Right lobe of liver (tissue), 4 donors: ENCODE data around the gene FAM72B.
"Not testable (repeated sequence)": the region's sequence is repeated elsewhere in the genome, so short reads cannot be mapped to it uniquely, and the experiment has no call there.

Experiments
- POLR2A ChIP-seq: fragments of 450-650 bp; IDR thresholded peaks from one replicate; pipeline ENCODE4 v1.6.1; 2017; ENCODE audit warnings: antibody characterized with exemption, mild to moderate bottlenecking
- TF ChIP-seq, protein P1 (sequence below), 4 donors: fragments of 200-600 bp in 3 of 4; fragments of 450-650 bp in 1 of 4; IDR thresholded peaks; one replicate each; pipeline versions ENCODE4 v1.5.1 to v1.8.0; 2016 to 2022; ENCODE audit warnings: antibody characterized with exemption in 4 of 4, mild to moderate bottlenecking in 2 of 4
- donor health status: DM: no; HTN: no; CAD: no.
- donor health status: DM: no; HTN: no; CAD: no.
- donor health status: DM: no; HTN: yes; CAD: no.

- TF ChIP-seq, protein P1, sequence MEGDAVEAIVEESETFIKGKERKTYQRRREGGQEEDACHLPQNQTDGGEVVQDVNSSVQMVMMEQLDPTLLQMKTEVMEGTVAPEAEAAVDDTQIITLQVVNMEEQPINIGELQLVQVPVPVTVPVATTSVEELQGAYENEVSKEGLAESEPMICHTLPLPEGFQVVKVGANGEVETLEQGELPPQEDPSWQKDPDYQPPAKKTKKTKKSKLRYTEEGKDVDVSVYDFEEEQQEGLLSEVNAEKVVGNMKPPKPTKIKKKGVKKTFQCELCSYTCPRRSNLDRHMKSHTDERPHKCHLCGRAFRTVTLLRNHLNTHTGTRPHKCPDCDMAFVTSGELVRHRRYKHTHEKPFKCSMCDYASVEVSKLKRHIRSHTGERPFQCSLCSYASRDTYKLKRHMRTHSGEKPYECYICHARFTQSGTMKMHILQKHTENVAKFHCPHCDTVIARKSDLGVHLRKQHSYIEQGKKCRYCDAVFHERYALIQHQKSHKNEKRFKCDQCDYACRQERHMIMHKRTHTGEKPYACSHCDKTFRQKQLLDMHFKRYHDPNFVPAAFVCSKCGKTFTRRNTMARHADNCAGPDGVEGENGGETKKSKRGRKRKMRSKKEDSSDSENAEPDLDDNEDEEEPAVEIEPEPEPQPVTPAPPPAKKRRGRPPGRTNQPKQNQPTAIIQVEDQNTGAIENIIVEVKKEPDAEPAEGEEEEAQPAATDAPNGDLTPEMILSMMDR (IDR thresholded peaks at IDR 0.05), result not testable (repeated sequence)
- peak; percentile 74 for TF ChIP-seq POLR2A
These were observed at the start of gene FAM72B, which contains the start of gene SRGAP2C for GRCh38 chr1:121184290-121185127.
